Endothelial cell of umbilical vein (primary cell): ENCODE results near the gene ZNF669. TPM values are rescaled to one million over a fixed set of nuclear protein-coding genes. Genes with fewer than 3 reads are reported as not detected.
"Not testable (repeated sequence)": the region's sequence is repeated elsewhere in the genome, so short reads cannot be mapped to it uniquely, and the experiment has no call there.

Source experiments
- BruUV-seq: library from RNA; stranded (reverse); fragments of 400-500 nt; replicated peaks from 2 replicates; lab custom pipeline; 2021; lab: Mats Ljungman, UMichigan
- CTCF ChIA-PET: fragments of 300-600, 350-600 bp; sonication (Branson Sonifier 250); formaldehyde crosslinking; loops from one replicate; lab custom pipeline; 2021; ENCODE audit warnings: antibody characterized with exemption, inconsistent platforms; lab: Charles Lee
- POLR2A ChIA-PET: fragments of 300-600, 350-600 bp; sonication (Branson Sonifier 250); formaldehyde crosslinking; loops from one replicate; lab custom pipeline; 2021; ENCODE audit warnings: antibody characterized with exemption, inconsistent platforms; lab: Charles Lee
- DNase-seq: peaks from one replicate; pipeline ENCODE4 v3.0.0-alpha.2; 2011; ENCODE audit warnings: low read depth, low spot score
- FAIRE-seq: peaks from 2 replicates; lab custom pipeline; 2011; peaks lifted over from hg19 to GRCh38; lab: Jason Lieb, UNC
- H2AFZ ChIP-seq: 2 replicates; pipeline ENCODE4 v1.6.0; 2012; ENCODE audit warnings: low read depth, low read length, control low read depth, inconsistent platforms
- H3K27ac ChIP-seq: 2 replicates; pipeline ENCODE4 v1.5.1; 2011; ENCODE audit warnings: low read depth, mild to moderate bottlenecking, control low read depth, low read length, moderate library complexity; ENCODE audit not compliant: insufficient read depth
- H3K27me3 ChIP-seq, 2 experiments: 2 replicates each; pipeline versions ENCODE4 v1.6.0 to v1.6.1; 2011; ENCODE audit warnings: low read length in 2 of 2, mixed read lengths in 1 of 2; ENCODE audit not compliant: control insufficient read depth in 2 of 2, insufficient read depth in 2 of 2
- H3K36me3 ChIP-seq, 2 experiments: 2 replicates in 1 of 2; 3 replicates in 1 of 2; pipeline ENCODE4 v1.5.1; 2011; ENCODE audit warnings: low read length in 2 of 2, mild to moderate bottlenecking in 1 of 2, moderate library complexity in 1 of 2; ENCODE audit not compliant: control insufficient read depth in 2 of 2, insufficient read depth in 2 of 2; ENCODE audit errors: extremely low read depth in 1 of 2
- H3K4me1 ChIP-seq: 3 replicates; pipeline ENCODE4 v1.5.1; 2011; ENCODE audit warnings: mild to moderate bottlenecking, low read length; ENCODE audit not compliant: control insufficient read depth, insufficient read depth; ENCODE audit errors: extremely low read depth
- H3K4me2 ChIP-seq: 2 replicates; pipeline ENCODE4 v1.6.1; 2011; ENCODE audit warnings: low read length, control low read depth, mixed read lengths; ENCODE audit not compliant: insufficient read depth
- H3K4me3 ChIP-seq, 3 experiments: fragments of 200-600 bp in 1 of 3; sonication (generic), shearing (Covaris generic) in 1 of 3; replicated peaks in 1 of 3; 2 replicates each; pipeline ENCODE4 v1.5.1; 2011 to 2016; ENCODE audit warnings: control low read depth in 3 of 3, low read length in 3 of 3, mild to moderate bottlenecking in 2 of 3, inconsistent platforms in 1 of 3, low read depth in 1 of 3, moderate library complexity in 1 of 3; ENCODE audit not compliant: insufficient read depth in 1 of 3
- H3K79me2 ChIP-seq: 2 replicates; pipeline ENCODE4 v1.6.0; 2012; ENCODE audit warnings: low read length, inconsistent platforms; ENCODE audit not compliant: control insufficient read depth, insufficient read depth
- H3K9ac ChIP-seq: replicated peaks from 2 replicates; pipeline ENCODE3; 2011; ENCODE audit warnings: low read length, control low read depth; ENCODE audit not compliant: insufficient read depth; ENCODE audit errors: extremely low read depth
- H3K9me1 ChIP-seq: replicated peaks from 3 replicates; pipeline ENCODE4 v1.6.0; 2011; ENCODE audit warnings: mild to moderate bottlenecking, low read length; ENCODE audit not compliant: control insufficient read depth, insufficient read depth; ENCODE audit errors: extremely low read depth
- H3K9me3 ChIP-seq: replicated peaks from 2 replicates; pipeline ENCODE4 v1.5.1; 2012; ENCODE audit warnings: low read length, inconsistent platforms; ENCODE audit not compliant: control insufficient read depth, insufficient read depth
- H4K20me1 ChIP-seq: replicated peaks from 2 replicates; pipeline ENCODE3; 2011; ENCODE audit warnings: mild to moderate bottlenecking, low read length; ENCODE audit not compliant: control insufficient read depth, insufficient read depth; ENCODE audit errors: extremely low read depth
- EZH2 ChIP-seq: IDR thresholded peaks from 2 replicates; pipeline ENCODE4 v1.6.1; 2012; ENCODE audit warnings: borderline replicate concordance, low read depth, mild to moderate bottlenecking, moderate library complexity, low read length, inconsistent platforms; ENCODE audit not compliant: severe bottlenecking
- FOS ChIP-seq: IDR thresholded peaks from 2 replicates; pipeline ENCODE4 v1.6.1; 2011; ENCODE audit warnings: mild to moderate bottlenecking, low read length, moderate library complexity, borderline replicate concordance; ENCODE audit not compliant: insufficient read depth
- GATA2 ChIP-seq: IDR thresholded peaks from 2 replicates; pipeline ENCODE4 v1.7.0; 2011; ENCODE audit warnings: low read depth, mild to moderate bottlenecking, moderate library complexity, mixed read lengths, low read length; ENCODE audit not compliant: insufficient read length, insufficient read depth
- JUN ChIP-seq: IDR thresholded peaks from 2 replicates; pipeline ENCODE4 v1.6.1; 2011; ENCODE audit warnings: borderline replicate concordance, low read depth; ENCODE audit not compliant: insufficient read length, insufficient read depth
- MYC ChIP-seq: IDR thresholded peaks from one replicate; pipeline ENCODE4 v1.6.1; 2011; ENCODE audit warnings: mild to moderate bottlenecking, low read depth, low read length
- POLR2A ChIP-seq: IDR thresholded peaks from 2 replicates; pipeline ENCODE4 v1.6.1; 2012; ENCODE audit warnings: low read depth, mild to moderate bottlenecking, control low read depth, low read length
- POLR2AphosphoS5 ChIP-seq: IDR thresholded peaks from 2 replicates; pipeline ENCODE4 v1.6.1; 2012; ENCODE audit warnings: low read depth, mild to moderate bottlenecking, control low read depth, low read length, moderate library complexity; ENCODE audit not compliant: insufficient read depth
- dilution Hi-C: fragments of 300-500 bp; cut with MboI; formaldehyde crosslinking; loops from one replicate; pipeline ENCODE4 v1.15.0; 2019; ENCODE audit warnings: low sequenced_read_pairs; ENCODE audit not compliant: extremely low pct_ligation_motif_present
- intact Hi-C: fragments of 100-400 bp; cut with micrococcal nuclease; formaldehyde crosslinking; loops from one replicate; pipeline ENCODE4 v1.10.0; 2022
- polyA plus RNA-seq, 4 experiments: library from polyadenylated mRNA; depleted of rRNA in 3 of 4; stranded (reverse) in 3 of 4; unstranded in 1 of 4; fragments of >200 nt; gene quantifications; 2 replicates each; pipeline versions ENCODE4 v1.2.1 to v1.2.3, GENCODE V29; 2011 to 2012; ENCODE audit warnings: missing spikeins in 1 of 4
- total RNA-seq: library from RNA; stranded (reverse); gene quantifications from 2 replicates; pipeline ENCODE4 v1.2.3, GENCODE V29; 2021
- TF ChIP-seq, protein P1 (sequence below): IDR thresholded peaks from 2 replicates; pipeline ENCODE4 v1.6.1; 2011; ENCODE audit not compliant: insufficient read depth, insufficient read length
- TF ChIP-seq, protein P2 (sequence below), 2 donors: IDR thresholded peaks; 1 replicate in 1 of 2; 2 replicates in 1 of 2; pipeline ENCODE4 v1.5.1; 2011; ENCODE audit warnings: low read length in 2 of 2, mild to moderate bottlenecking in 2 of 2, moderate library complexity in 2 of 2, control low read depth in 1 of 2, inconsistent platforms in 1 of 2, low read depth in 1 of 2; ENCODE audit not compliant: insufficient read depth in 1 of 2; ENCODE audit errors: extremely low read depth in 1 of 2

ZNF669 gene
- total and polyA plus RNA-seq, 2 donors (not counting 3 experiments of a cell fraction or from before 2014, with no cell fraction given), result 2.4 to 7.8 TPM

- no peak for FAIRE-seq
- peaks cover 2% of the 10 kb centered on the region for H3K9me3 ChIP-seq
- H3K27ac ChIP-seq, result no peak overlapping the region
- no peak for TF ChIP-seq JUN
- TF ChIP-seq FOS, result no peak
- TF ChIP-seq GATA2, result no peak
- no peak for TF ChIP-seq POLR2A
- TF ChIP-seq, protein P1, sequence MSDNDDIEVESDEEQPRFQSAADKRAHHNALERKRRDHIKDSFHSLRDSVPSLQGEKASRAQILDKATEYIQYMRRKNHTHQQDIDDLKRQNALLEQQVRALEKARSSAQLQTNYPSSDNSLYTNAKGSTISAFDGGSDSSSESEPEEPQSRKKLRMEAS, result no peak
- TF ChIP-seq MYC, result no peak
- TF ChIP-seq, protein P2, sequence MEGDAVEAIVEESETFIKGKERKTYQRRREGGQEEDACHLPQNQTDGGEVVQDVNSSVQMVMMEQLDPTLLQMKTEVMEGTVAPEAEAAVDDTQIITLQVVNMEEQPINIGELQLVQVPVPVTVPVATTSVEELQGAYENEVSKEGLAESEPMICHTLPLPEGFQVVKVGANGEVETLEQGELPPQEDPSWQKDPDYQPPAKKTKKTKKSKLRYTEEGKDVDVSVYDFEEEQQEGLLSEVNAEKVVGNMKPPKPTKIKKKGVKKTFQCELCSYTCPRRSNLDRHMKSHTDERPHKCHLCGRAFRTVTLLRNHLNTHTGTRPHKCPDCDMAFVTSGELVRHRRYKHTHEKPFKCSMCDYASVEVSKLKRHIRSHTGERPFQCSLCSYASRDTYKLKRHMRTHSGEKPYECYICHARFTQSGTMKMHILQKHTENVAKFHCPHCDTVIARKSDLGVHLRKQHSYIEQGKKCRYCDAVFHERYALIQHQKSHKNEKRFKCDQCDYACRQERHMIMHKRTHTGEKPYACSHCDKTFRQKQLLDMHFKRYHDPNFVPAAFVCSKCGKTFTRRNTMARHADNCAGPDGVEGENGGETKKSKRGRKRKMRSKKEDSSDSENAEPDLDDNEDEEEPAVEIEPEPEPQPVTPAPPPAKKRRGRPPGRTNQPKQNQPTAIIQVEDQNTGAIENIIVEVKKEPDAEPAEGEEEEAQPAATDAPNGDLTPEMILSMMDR (IDR thresholded peaks at IDR 0.05; ENCODE audit: extremely low read depth in 1 of 2, insufficient read depth in 1 of 2, low read depth in 1 of 2, low read length in 2 of 2), result no peak
- no peak for TF ChIP-seq EZH2
- TF ChIP-seq POLR2AphosphoS5, result no peak
- no peaks in the 10 kb centered on the region for H4K20me1 ChIP-seq
- POLR2A ChIA-PET, result no interaction called here
- peaks cover 2% of the 10 kb centered on the region for H3K79me2 ChIP-seq
- peaks cover 0 to 1% of the 10 kb centered on the region in 2 experiments for H3K36me3 ChIP-seq
- H3K9ac ChIP-seq, result no peak overlapping the region
- H2AFZ ChIP-seq, result no peak overlapping the region
- no TSS peak for BruUV-seq
- no peaks in the 10 kb centered on the region for H3K4me1 ChIP-seq
- dilution Hi-C loops (no loop called here), intact Hi-C loops (no loop called here)
- CTCF ChIA-PET, result no interaction called here
- no peaks in the 10 kb centered on the region for H3K9me1 ChIP-seq
- H3K4me3 ChIP-seq, result no peak overlapping the region
- DNase-seq, result no peak
- H3K4me2 ChIP-seq, result no peak overlapping the region
- no peaks in the 10 kb centered on the region for H3K27me3 ChIP-seq
Observed at GRCh38 chr1:247145279-247145678, 41.1 kb upstream of the ZNF669 start.

GRCh38 chr1:247139557-247139956 is 35.4 kb upstream of the ZNF669 start:
- H2AFZ ChIP-seq, H3K4me1 ChIP-seq, H3K36me3 ChIP-seq, H4K20me1 ChIP-seq, BruUV-seq, H3K4me2 ChIP-seq, FAIRE-seq, POLR2A ChIA-PET, H3K27ac ChIP-seq, H3K4me3 ChIP-seq, H3K79me2 ChIP-seq, DNase-seq, H3K27me3 ChIP-seq, H3K9me1 ChIP-seq, CTCF ChIA-PET, H3K9ac ChIP-seq, H3K9me3 ChIP-seq, dilution Hi-C loops, intact Hi-C loops: not testable (repeated sequence)
